K562 (cell line): ENCODE measurements around the gene S100A4. TPM values are rescaled to one million over a fixed set of nuclear protein-coding genes. Genes with fewer than 3 reads are reported as not detected.

ENCODE experiments used
- BACH1 ChIP-seq: fragments of 200-800 bp; sonication (Bioruptor generic); IDR thresholded peaks from 2 replicates; pipeline ENCODE4 v1.6.1; 2016; ENCODE audit warnings: missing genetic modification characterization, missing compliant biosample characterization
- E2F4 ChIP-seq: sonication (generic); formaldehyde crosslinking; IDR thresholded peaks from 2 replicates; pipeline ENCODE4 v1.8.0; 2022; ENCODE audit warnings: mild to moderate bottlenecking, low read depth, missing genetic modification reagents
- E2F5 ChIP-seq: sonication (generic); formaldehyde crosslinking; IDR thresholded peaks from 2 replicates; pipeline ENCODE4 v1.8.0; 2022; ENCODE audit warnings: mild to moderate bottlenecking, missing genetic modification reagents
- MTF1 ChIP-seq: fragments of 250-450 bp; sonication (Bioruptor Pico); IDR thresholded peaks from 2 replicates; pipeline ENCODE4 v1.9.0; 2021; ENCODE audit warnings: moderate library complexity, mild to moderate bottlenecking, inconsistent platforms, borderline replicate concordance
- NELFE ChIP-seq: IDR thresholded peaks from 2 replicates; pipeline ENCODE4 v1.6.1; 2011; ENCODE audit warnings: mild to moderate bottlenecking; ENCODE audit not compliant: insufficient read depth, insufficient read length
- POU5F1 ChIP-seq: fragments of 150-350 bp; IDR thresholded peaks from 2 replicates; pipeline ENCODE4 v1.6.1; 2014; ENCODE audit warnings: borderline replicate concordance, low read length, low read depth, mild to moderate bottlenecking; ENCODE audit not compliant: partially characterized antibody
- PYGO2 ChIP-seq: fragments of 450-650 bp; IDR thresholded peaks from 2 replicates; pipeline ENCODE4 v1.6.1; 2016; ENCODE audit warnings: mild to moderate bottlenecking, missing genetic modification characterization, moderate library complexity, missing compliant biosample characterization
- SMAD2 ChIP-seq: fragments of 150-350 bp; IDR thresholded peaks from 2 replicates; pipeline ENCODE4 v1.6.1; 2014; ENCODE audit warnings: low read depth, mild to moderate bottlenecking, low read length
- SP2 ChIP-seq: IDR thresholded peaks from 2 replicates; pipeline ENCODE4 v1.6.1; 2011; ENCODE audit warnings: mild to moderate bottlenecking, low read depth, low read length, moderate library complexity; ENCODE audit not compliant: poor library complexity, severe bottlenecking; ENCODE audit errors: extremely low read depth
- STAT6 ChIP-seq: sonication (generic); formaldehyde crosslinking; IDR thresholded peaks from 2 replicates; pipeline ENCODE4 v1.8.1; 2023; ENCODE audit warnings: mild to moderate bottlenecking, missing genetic modification reagents
- TBL1XR1 ChIP-seq, 2 experiments: IDR thresholded peaks; 2 replicates each; pipeline ENCODE4 v1.6.1; 2012; ENCODE audit warnings: improper control_type of control experiment in 2 of 2, low read length in 2 of 2, mild to moderate bottlenecking in 1 of 2
- TFAM ChIP-seq: fragments of 250-450 bp; sonication (Bioruptor Pico); conservative IDR thresholded peaks from 2 replicates; pipeline ENCODE4 v1.5.0; 2021; ENCODE audit warnings: mild to moderate bottlenecking, moderate library complexity
- VEZF1 ChIP-seq: fragments of 200-800 bp; sonication (Bioruptor generic); IDR thresholded peaks from 2 replicates; pipeline ENCODE4 v1.6.1; 2017; ENCODE audit warnings: missing genetic modification characterization, missing compliant biosample characterization
- ZNF449 ChIP-seq: fragments of 250-450 bp; sonication (Bioruptor Pico); IDR thresholded peaks from 2 replicates; pipeline ENCODE4 v1.8.0; 2022; ENCODE audit warnings: moderate library complexity, mild to moderate bottlenecking, inconsistent platforms
- ZNF740 ChIP-seq, 3 experiments: fragments of 200-800 bp in 1 of 3; sonication (Bioruptor generic) in 1 of 3; sonication (generic) in 1 of 3; formaldehyde crosslinking in 1 of 3; IDR thresholded peaks; 2 replicates each; pipeline versions ENCODE4 v1.6.1 to v1.8.0; 2016 to 2022; ENCODE audit warnings: mild to moderate bottlenecking in 2 of 3, missing compliant biosample characterization in 2 of 3, missing genetic modification characterization in 2 of 3, missing genetic modification reagents in 1 of 3
- polyA plus RNA-seq, 8 experiments: library from polyadenylated mRNA; depleted of rRNA in 4 of 8; stranded (reverse) in 5 of 8; unstranded in 3 of 8; fragments of >200 nt; fragmentation: Nextera tagmentation in 2 of 8; fragmentation: Illumina TruSeq in 1 of 8; extraction: Ambion mirVana in 2 of 8; extraction: Trizol in 1 of 8; gene quantifications; 2 replicates each; pipeline versions ENCODE4 v1.2.1 to v1.2.3, GENCODE V29; 2011 to 2014; ENCODE audit warnings: inconsistent platforms in 1 of 8, missing spikeins in 1 of 8
- total RNA-seq, 7 experiments: library from RNA; depleted of rRNA in 6 of 7; stranded (reverse); fragments of >200 nt in 6 of 7; fragmentation: Illumina TruSeq in 2 of 7; extraction: Trizol in 2 of 7; gene quantifications; 2 replicates each; pipeline versions ENCODE4 v1.2.1 to v1.2.3, GENCODE V29; 2011 to 2021; ENCODE audit warnings: low replicate concordance in 1 of 7

The S100A4 gene
- total and polyA plus RNA-seq, 9 of the 15 experiments (the other 6 are each of a cell fraction or from before 2014, with no cell fraction given), result 3.7 to 20.1 (median 11.2) TPM

- no peak for TF ChIP-seq E2F5
- peak; percentile 56; the same call in 1 of the 2 replicates for TF ChIP-seq ZNF449 (CRISPR knock-in tag)
- no peak for TF ChIP-seq BACH1
- no peak for TF ChIP-seq E2F4
- no peak for TF ChIP-seq NELFE
- TF ChIP-seq ZNF740 (CRISPR knock-in tag; IDR thresholded peaks at IDR 0.05), result peak; percentile 47; the same call in 1 of the 2 replicates
- no peak for TF ChIP-seq ZNF740 (tag; IDR thresholded peaks at IDR 0.05)
- TF ChIP-seq SMAD2, result no peak
- no peak for TF ChIP-seq MTF1
- TF ChIP-seq SP2, result no peak
- TF ChIP-seq VEZF1, result peak; percentile 79
- no peak for TF ChIP-seq POU5F1
- TF ChIP-seq STAT6 (CRISPR knock-in tag), result no peak; the same call in 1 of the 2 replicates
- TF ChIP-seq PYGO2 (tag), result no peak
- no peak for TF ChIP-seq TFAM (CRISPR knock-in tag)
- no peak for TF ChIP-seq TBL1XR1 (IDR thresholded peaks at IDR 0.05; ENCODE audit: low read length in 2 of 2)
Observed at GRCh38 chr1:153545067-153546055, at the start of gene S100A4 (continued).
